ENCODE results near the gene WDSUB1. TPM values are rescaled to one million over a fixed set of nuclear protein-coding genes. Genes with fewer than 3 reads are reported as not detected.

WDSUB1 gene
- 3.5 and 6.6 TPM in 2 replicates for total RNA-seq (2014; rRNA removed; shearing (Covaris generic); ENCODE audit: low replicate concordance)

- DNase-seq (ENCODE audit: low read depth) = peak; percentile 81
- in situ Hi-C loops (cut with HindIII; ENCODE audit: low pct_unique_long_range_greater_than_20kb, low sequenced_read_pairs) = no loop called here
Observed at GRCh38 chr2:159285929-159286708, at the start of gene WDSUB1. Gene WDSUB1 (minus strand): TSS chr2:159286703. CDS start chr2:159283069, 3,634 bp downstream.

GRCh38 chr2:159326569-159327255 is 40.2 kb upstream of the WDSUB1 start:
- in situ Hi-C loops (cut with HindIII; ENCODE audit: low pct_unique_long_range_greater_than_20kb, low sequenced_read_pairs) = no loop called here
- DNase-seq (ENCODE audit: low read depth) = no peak

GRCh38 chr2:159322419-159322818 is 35.9 kb upstream of the WDSUB1 start:
- DNase-seq (ENCODE audit: low read depth) = peak; percentile 1
- in situ Hi-C loops (cut with HindIII; ENCODE audit: low pct_unique_long_range_greater_than_20kb, low sequenced_read_pairs) = no loop called here

- no peak for DNase-seq (ENCODE audit: low read depth)
Observed at GRCh38 chr2:159317392-159318088, 31.0 kb upstream of the WDSUB1 start.

GRCh38 chr2:159307942-159308341 is 21.4 kb upstream of the WDSUB1 start:
- in situ Hi-C loops (cut with HindIII; ENCODE audit: low pct_unique_long_range_greater_than_20kb, low sequenced_read_pairs) = no loop called here
- DNase-seq (ENCODE audit: low read depth) = no peak

More at GRCh38 chr2:159317392-159318088, 31.0 kb upstream of the WDSUB1 start:
- in situ Hi-C loops (cut with HindIII; ENCODE audit: low pct_unique_long_range_greater_than_20kb, low sequenced_read_pairs) = no loop called here

GRCh38 chr2:159300586-159300985 is 14.1 kb upstream of the WDSUB1 start:
- in situ Hi-C loops (cut with HindIII; ENCODE audit: low pct_unique_long_range_greater_than_20kb, low sequenced_read_pairs) = no loop called here
- no peak for DNase-seq (ENCODE audit: low read depth)

GRCh38 chr2:159298967-159299366 is 12.5 kb upstream of the WDSUB1 start:
- no peak for DNase-seq (ENCODE audit: low read depth)
- in situ Hi-C loops (cut with HindIII; ENCODE audit: low pct_unique_long_range_greater_than_20kb, low sequenced_read_pairs) = no loop called here

- in situ Hi-C loops (cut with HindIII; ENCODE audit: low pct_unique_long_range_greater_than_20kb, low sequenced_read_pairs) = no loop called here
- DNase-seq (ENCODE audit: low read depth) = no peak
Observed at GRCh38 chr2:159297042-159297707, 10.7 kb upstream of the WDSUB1 start.

GRCh38 chr2:159292157-159292556 is 5.7 kb upstream of the WDSUB1 start:
- no peak for DNase-seq (ENCODE audit: low read depth)
- in situ Hi-C loops (cut with HindIII; ENCODE audit: low pct_unique_long_range_greater_than_20kb, low sequenced_read_pairs) = no loop called here

- in situ Hi-C loops (cut with HindIII; ENCODE audit: low pct_unique_long_range_greater_than_20kb, low sequenced_read_pairs) = no loop called here
Observed at GRCh38 chr2:159290289-159290907, 3.9 kb upstream of the WDSUB1 start.

GRCh38 chr2:159287733-159288132 is 1.2 kb upstream of the WDSUB1 start:
- in situ Hi-C loops (cut with HindIII; ENCODE audit: low pct_unique_long_range_greater_than_20kb, low sequenced_read_pairs) = no loop called here
- no peak for DNase-seq (ENCODE audit: low read depth)

More at GRCh38 chr2:159290289-159290907, 3.9 kb upstream of the WDSUB1 start:
- peak; percentile 52 for DNase-seq (ENCODE audit: low read depth)

- DNase-seq (ENCODE audit: low read depth) = peak; percentile 94
Observed at GRCh38 chr2:159286709-159287441, 372 bp upstream of the WDSUB1 start.

GRCh38 chr2:159285433-159285832 is 1.1 kb downstream of the WDSUB1 start:
- in situ Hi-C loops (cut with HindIII; ENCODE audit: low pct_unique_long_range_greater_than_20kb, low sequenced_read_pairs) = no loop called here

More at GRCh38 chr2:159286709-159287441, 372 bp upstream of the WDSUB1 start:
- in situ Hi-C loops (cut with HindIII; ENCODE audit: low pct_unique_long_range_greater_than_20kb, low sequenced_read_pairs) = no loop called here

GRCh38 chr2:159283529-159283928 is 3.0 kb downstream of the WDSUB1 start:
- DNase-seq (ENCODE audit: low read depth) = no peak
- in situ Hi-C loops (cut with HindIII; ENCODE audit: low pct_unique_long_range_greater_than_20kb, low sequenced_read_pairs) = no loop called here

More at GRCh38 chr2:159285433-159285832, 1.1 kb downstream of the WDSUB1 start:
- DNase-seq (ENCODE audit: low read depth) = no peak

- in situ Hi-C loops (cut with HindIII; ENCODE audit: low pct_unique_long_range_greater_than_20kb, low sequenced_read_pairs) = no loop called here
- DNase-seq (ENCODE audit: low read depth) = no peak
Observed at GRCh38 chr2:159281002-159281401, 5.5 kb downstream of the WDSUB1 start.

GRCh38 chr2:159279700-159280099 is 6.8 kb downstream of the WDSUB1 start:
- in situ Hi-C loops (cut with HindIII; ENCODE audit: low pct_unique_long_range_greater_than_20kb, low sequenced_read_pairs) = no loop called here
- DNase-seq (ENCODE audit: low read depth) = no peak

GRCh38 chr2:159275111-159275510 is 11.4 kb downstream of the WDSUB1 start:
- in situ Hi-C loops (cut with HindIII; ENCODE audit: low pct_unique_long_range_greater_than_20kb, low sequenced_read_pairs) = no loop called here
- no peak for DNase-seq (ENCODE audit: low read depth)

Data from Caki2 (cell line).